ENCODE data around the gene MOB3A.

GRCh38 chr19:2038284-2039088, 57.6 kb downstream of the MOB3A start:
- no peak for TF ChIP-seq CTCF (IDR thresholded peaks at IDR 0.05; ENCODE audit: low read depth, low read length)
- no peak for TF ChIP-seq EZH2phosphoT487 (IDR thresholded peaks at IDR 0.05; ENCODE audit: low read depth)

All from OCI-LY3 (cell line).